NCI-H187 (cell line): ENCODE data around the gene MICOS13.

Experiments
- DNase-seq, 2 experiments: peaks; one replicate each; lab custom pipeline; 2025; lab: John Stamatoyannopoulos, UW

The MICOS13 gene

DNA sequence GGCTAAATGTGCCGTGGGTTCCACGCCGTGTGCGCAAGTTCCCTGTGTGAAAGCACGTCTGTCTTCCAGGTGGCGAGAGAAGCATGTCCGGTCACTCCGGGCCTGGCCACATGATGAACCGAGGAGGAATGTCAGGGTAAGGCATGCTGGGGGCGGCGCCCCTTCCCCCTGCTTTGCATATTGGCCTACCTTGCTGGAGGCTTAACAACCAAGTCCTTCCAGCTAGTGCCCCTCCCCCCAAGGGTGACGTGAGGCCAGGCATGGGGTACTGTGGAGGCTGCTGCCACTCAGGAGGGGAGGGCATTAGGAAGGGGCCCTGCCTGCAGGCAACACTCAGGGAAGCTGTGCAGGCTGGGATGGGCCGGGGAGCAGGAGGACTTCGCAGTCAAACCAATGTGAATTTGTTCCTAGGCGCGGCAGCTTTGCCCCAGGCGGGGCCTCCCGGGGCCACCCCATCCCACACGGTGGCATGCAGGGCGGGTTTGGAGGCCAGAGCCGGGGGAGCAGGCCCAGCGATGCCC lies 12.5 kb downstream of the MICOS13 start:
- no peak for DNase-seq

DNA sequence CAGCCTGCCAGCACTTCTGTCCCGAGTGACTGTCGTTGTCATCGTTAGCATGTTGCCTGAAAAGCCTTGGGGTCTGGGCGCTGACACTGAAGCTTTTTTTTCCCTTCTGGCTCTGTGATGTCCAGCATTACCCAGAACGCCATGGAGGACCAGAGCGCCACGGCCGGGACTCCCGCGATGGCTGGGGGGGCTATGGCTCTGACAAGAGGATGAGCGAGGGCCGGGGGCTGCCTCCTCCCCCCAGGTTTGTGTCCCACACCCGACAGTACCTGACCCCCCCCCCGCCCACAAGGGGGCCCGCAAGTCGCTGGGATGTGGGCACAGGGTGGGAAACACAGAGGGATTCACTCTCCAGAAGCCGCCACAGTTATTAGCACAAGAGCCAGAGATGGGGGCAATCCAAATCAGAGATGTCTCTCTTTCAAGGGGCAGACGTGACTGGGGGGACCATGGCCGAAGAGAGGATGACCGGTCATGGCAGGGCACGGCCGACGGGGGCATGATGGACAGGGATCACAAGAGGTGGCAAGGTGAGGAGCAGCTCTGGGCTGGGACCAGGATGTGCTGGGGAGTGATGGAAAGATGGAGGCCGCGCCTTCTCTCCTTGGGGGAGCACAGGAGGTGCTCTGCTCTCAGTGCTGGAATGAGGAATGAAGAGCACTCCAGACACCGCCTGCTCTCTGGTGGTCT lies 13.2 kb downstream of the MICOS13 start:
- no peak for DNase-seq

GRCh38 chr19:5665781-5666513 lies 14.4 kb downstream of the MICOS13 start:
- no peak for DNase-seq

GRCh38 chr19:5664515-5664914 lies 15.8 kb downstream of the MICOS13 start:
- DNase-seq: no peak

GRCh38 chr19:5663904-5664303 lies 16.4 kb downstream of the MICOS13 start:
- no peak for DNase-seq

DNA sequence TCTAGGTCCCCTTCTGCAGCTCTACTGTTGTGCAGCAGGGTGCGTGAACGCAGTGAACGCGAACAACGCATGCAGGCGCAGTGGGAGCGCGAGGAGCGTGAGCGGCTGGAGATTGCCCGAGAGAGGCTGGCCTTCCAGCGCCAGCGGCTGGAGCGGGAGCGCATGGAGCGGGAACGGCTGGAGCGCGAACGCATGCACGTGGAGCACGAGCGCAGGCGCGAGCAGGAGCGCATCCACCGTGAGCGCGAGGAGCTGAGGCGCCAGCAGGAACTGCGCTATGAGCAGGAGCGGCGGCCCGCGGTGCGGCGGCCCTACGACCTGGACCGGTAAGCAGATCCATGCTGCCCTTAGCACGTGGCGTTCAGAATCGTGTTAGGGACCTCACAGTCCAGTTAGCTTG lies 18.8 kb downstream of the MICOS13 start:
- DNase-seq: no peak

DNA sequence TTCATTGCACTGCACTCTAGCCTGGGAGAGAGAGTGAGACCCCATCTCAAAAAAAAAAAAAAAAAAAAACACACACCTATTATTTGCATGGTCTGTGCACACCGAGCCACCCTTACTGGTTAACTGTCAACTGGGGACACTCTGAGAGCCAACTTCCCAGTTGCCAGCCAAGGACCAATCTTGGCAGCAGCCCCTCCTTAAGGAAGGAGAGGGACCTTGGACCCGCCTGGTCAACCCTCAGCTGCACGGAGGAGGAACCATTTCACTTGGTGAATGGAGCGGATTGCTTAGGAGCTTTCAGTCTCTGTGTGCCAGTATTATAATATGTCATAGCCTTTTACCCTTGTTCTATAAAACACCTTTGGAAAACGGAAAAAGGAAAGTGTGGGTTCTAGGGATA lies 24.9 kb downstream of the MICOS13 start:
- no peak for DNase-seq

- no peak for DNase-seq
Observed at GRCh38 chr19:5654931-5655330, 25.4 kb downstream of the MICOS13 start.

DNA sequence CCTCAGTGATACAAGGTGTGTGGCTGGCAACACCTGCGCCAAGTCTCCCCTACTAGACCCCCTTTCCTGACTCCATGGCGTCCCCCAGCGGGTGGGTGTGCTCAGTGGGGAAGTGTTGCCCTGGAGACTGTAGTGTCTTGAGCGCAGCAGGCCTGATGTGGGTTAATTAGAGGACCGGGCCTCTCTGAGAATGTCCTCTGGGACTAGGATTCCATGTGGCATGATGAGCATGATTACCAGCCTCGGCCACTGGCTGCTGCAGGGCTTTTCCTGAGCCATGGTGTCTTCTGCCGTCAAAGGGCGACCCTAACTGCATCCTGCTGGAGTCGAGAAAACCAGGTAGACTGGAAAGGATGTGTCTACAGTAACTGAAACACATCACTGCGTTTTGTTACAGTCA lies 28.1 kb downstream of the MICOS13 start:
- DNase-seq: no peak

GRCh38 chr19:5651361-5651760 lies 29.0 kb downstream of the MICOS13 start:
- DNase-seq: no peak

GRCh38 chr19:5648464-5648863 lies 31.9 kb downstream of the MICOS13 start:
- DNase-seq: no peak

GRCh38 chr19:5646703-5647102 lies 33.6 kb downstream of the MICOS13 start:
- DNase-seq: no peak

DNA sequence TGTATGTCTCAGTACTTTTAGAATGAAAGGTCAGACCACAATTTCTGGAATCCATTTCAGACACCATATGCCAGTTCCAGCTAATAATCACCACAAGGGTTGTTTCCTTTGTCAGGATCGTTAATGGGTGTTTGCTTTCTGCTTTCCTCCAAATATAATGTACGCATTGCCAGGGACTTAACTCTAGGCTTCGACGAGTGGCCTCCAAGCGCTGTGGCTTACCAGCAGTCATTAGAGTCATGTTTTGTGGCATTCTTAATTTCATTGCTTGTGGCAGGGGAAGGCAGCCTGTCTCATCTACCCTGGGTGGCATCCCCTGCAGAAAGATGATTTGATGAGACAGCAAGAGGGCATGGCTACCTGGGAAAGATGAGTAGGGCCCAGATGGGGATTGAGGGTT lies 34.9 kb downstream of the MICOS13 start:
- DNase-seq: no peak

DNA sequence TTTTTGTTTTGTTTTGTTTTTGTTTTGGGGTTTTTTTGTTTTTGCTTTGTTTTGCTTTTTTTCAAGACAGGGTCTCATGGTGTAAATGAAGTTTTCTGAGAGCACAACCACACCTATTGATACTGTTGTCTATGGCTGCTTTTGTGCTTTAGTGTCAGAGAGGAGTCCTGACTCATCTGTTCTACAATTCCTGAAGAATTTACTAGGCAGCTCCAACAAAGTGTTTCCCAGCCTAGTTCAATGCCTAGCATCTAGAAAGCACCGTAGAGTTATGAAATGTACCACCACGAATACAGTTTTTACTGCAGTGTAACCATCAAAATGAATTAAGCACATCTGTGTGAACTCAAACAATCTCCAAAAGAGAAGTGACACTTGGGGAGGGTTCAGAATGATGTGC lies 36.3 kb downstream of the MICOS13 start:
- no peak for DNase-seq

- no peak for DNase-seq
Observed at GRCh38 chr19:5643060-5643459, 37.3 kb downstream of the MICOS13 start.

DNA sequence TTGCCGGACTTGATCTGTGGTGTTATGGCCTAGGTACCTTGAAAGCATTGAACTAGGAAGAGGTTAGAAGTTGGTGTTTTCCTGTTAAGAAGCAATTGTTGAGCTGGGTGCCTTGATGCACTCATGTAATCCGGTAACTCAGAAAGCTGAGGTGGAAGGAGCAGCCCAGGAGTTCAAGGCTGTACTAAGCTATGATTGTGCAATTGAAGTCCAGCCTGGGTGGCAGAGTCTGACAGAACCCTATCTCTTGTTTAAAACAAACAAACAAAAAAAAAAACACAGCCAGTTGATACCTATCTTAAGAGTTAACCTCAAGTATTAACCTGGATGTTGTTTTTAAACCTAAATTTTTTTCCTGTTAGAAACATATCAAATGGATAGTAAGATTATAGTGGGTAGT lies 38.1 kb downstream of the MICOS13 start:
- DNase-seq: no peak

- no peak for DNase-seq
Observed at GRCh38 chr19:5641171-5641570, 39.1 kb downstream of the MICOS13 start.

DNA sequence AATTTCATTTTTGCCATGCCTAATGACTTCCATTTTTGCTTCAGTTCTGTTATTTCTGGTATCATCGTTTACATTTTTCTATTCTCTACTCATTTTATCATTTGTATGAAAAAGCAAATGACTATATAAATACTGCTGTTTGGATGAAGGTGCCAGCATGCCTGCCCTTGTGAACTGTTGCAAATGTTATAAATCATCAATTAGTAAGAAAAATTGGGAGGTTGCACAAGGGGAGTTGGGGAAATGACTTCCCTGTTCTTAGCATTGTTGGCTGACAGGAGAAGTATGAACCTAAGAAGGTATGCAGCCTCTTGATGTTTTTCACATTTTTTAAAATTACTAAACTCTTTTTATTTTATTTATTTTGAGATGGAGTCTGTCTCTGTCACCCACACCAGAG lies 42.3 kb downstream of the MICOS13 start:
- DNase-seq: no peak

- no peak for DNase-seq
Observed at GRCh38 chr19:5635427-5635826, 44.9 kb downstream of the MICOS13 start.

DNA sequence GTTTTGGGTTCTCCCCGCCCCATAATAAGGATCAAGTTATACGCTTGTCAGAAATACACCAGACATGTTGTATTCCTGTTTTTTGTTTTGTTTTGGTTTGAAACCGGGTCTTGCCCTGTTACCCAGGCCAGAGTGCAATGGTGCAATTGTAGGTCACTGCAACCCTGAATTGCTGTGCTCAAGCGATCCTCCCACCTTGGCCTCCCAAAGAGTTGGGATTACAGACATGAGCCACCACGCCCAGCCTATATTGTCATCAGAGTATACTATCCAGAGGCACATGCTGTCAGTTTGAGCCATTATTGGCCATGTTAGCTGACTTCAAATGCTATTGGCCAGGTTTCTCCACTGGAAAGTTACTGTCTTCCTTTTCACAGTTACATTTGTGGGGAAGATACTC lies 47.7 kb downstream of the MICOS13 start:
- no peak for DNase-seq

- no peak for DNase-seq
Observed at GRCh38 chr19:5632241-5632612, 48.1 kb downstream of the MICOS13 start.

GRCh38 chr19:5631567-5632240 lies 48.6 kb downstream of the MICOS13 start:
- DNase-seq: no peak

GRCh38 chr19:5628919-5629481 lies 51.3 kb downstream of the MICOS13 start:
- no peak for DNase-seq
